Loucy (cell line): Measurements from ENCODE around the gene NOC2L.

Experiments used
- H2AFZ ChIP-seq: fragments of 200-600 bp; sonication (generic); 2 replicates; pipeline ENCODE4 v1.6.0; 2016; ENCODE audit warnings: antibody characterized with exemption, mild to moderate bottlenecking, low read length, moderate library complexity
- H3F3A ChIP-seq: fragments of 200-600 bp; 2 replicates; pipeline ENCODE4 v1.6.0; 2016; ENCODE audit warnings: antibody characterized with exemption, low read depth, mild to moderate bottlenecking
- H3K27me3 ChIP-seq: fragments of 200-600 bp; sonication (generic); 2 replicates; pipeline ENCODE4 v1.6.1; 2014; ENCODE audit warnings: low read length, mild to moderate bottlenecking; ENCODE audit not compliant: insufficient read depth, poor library complexity, severe bottlenecking
- H3K36me3 ChIP-seq: fragments of 200-600 bp; sonication (generic); 2 replicates; pipeline ENCODE4 v1.6.1; 2016; ENCODE audit warnings: low read length; ENCODE audit not compliant: insufficient read depth
- H3K4me1 ChIP-seq: fragments of 200-600 bp; sonication (generic); 2 replicates; pipeline ENCODE4 v1.5.1; 2014; ENCODE audit warnings: low read length, mild to moderate bottlenecking; ENCODE audit not compliant: insufficient read depth, poor library complexity, severe bottlenecking
- H3K4me2 ChIP-seq: fragments of 200-600 bp; sonication (generic); 2 replicates; pipeline ENCODE4 v1.6.0; 2014; ENCODE audit warnings: antibody characterized with exemption, low read length, low read depth, mild to moderate bottlenecking; ENCODE audit not compliant: poor library complexity, severe bottlenecking
- H3K4me3 ChIP-seq: fragments of 200-600 bp; sonication (generic); 2 replicates; pipeline ENCODE4 v1.5.1; 2014; ENCODE audit warnings: low read length, mild to moderate bottlenecking, mixed read lengths; ENCODE audit not compliant: poor library complexity, severe bottlenecking
- H3K79me2 ChIP-seq: fragments of 200-600 bp; sonication (generic); 2 replicates; pipeline ENCODE4 v1.6.1; 2014; ENCODE audit warnings: low read length; ENCODE audit not compliant: insufficient read depth
- H3K9ac ChIP-seq: fragments of 200-600 bp; sonication (generic); 2 replicates; pipeline ENCODE4 v1.6.0; 2014; ENCODE audit warnings: mild to moderate bottlenecking, low read depth, low read length, moderate library complexity; ENCODE audit not compliant: poor library complexity, severe bottlenecking
- H3K9me2 ChIP-seq: fragments of 200-600 bp; sonication (generic); replicated peaks from 2 replicates; pipeline ENCODE4 v1.6.1; 2016; ENCODE audit warnings: low read depth, low read length, mixed read lengths
- H3K9me3 ChIP-seq: fragments of 200-600 bp; sonication (generic); 2 replicates; pipeline ENCODE4 v1.6.1; 2014; ENCODE audit warnings: mild to moderate bottlenecking, antibody characterized with exemption, low read length, low read depth; ENCODE audit not compliant: insufficient read depth
- H4K20me1 ChIP-seq: fragments of 200-600 bp; sonication (generic); 2 replicates; pipeline ENCODE4 v1.6.0; 2014; ENCODE audit warnings: antibody characterized with exemption, low read length, mild to moderate bottlenecking; ENCODE audit not compliant: insufficient read depth, poor library complexity, severe bottlenecking
- EZH2phosphoT487 ChIP-seq: fragments of 200-600 bp; IDR thresholded peaks from 2 replicates; pipeline ENCODE4 v1.6.1; 2018; ENCODE audit warnings: antibody characterized with exemption, mild to moderate bottlenecking, moderate library complexity, borderline replicate concordance
- TF ChIP-seq, protein P1 (sequence below): fragments of 200-600 bp; sonication (generic); conservative IDR thresholded peaks from 2 replicates; pipeline ENCODE4 v1.5.1; 2014; ENCODE audit warnings: mild to moderate bottlenecking, antibody characterized with exemption, low read length

The NOC2L gene

DNA sequence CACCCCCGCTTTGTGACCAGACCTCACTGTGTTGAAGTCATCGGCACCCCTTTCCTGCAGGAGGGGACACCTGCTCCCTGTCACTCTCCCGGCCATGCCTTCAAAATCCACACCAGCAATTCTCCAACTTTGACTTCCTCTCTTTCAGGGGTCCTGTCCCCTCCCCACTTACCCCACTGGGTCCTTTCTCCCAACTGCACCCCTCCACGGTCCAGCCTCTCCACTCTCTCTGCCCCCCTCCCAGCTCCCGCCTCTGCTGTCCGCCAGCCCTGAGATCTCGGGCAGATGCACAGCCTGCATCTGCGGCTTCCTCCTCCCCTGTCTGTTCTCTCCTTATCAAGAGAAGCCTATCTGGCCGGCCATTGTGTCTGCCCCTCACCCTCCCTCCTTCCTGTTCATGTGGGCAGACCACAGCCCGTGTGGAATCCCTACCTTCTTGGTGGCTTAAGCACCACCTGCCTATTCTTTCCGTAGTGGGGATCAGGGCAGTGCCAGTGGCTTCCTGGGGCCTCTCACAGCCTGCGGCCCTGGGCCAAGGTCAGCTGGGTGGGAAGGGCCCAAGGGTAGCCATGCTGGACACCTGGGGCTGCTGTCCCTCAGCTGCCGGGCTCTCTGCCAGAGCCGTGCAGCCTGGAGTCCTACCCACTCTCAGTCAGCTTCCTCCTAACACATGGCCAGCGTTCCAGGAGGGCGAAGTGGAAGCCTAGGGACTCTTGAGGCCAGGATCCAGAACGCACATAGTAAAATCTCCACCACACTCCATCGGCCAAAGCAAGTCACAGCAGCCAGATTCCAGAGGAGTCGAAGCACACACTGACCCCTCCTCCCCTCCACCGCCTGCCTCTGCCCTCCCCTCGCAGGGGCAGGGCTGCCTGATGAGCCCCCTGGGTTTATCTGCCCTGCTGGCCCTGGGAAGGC is 46.0 kb upstream of the NOC2L start:
- Histone ChIP-seq H3K27me3 (no peaks in the 10 kb centered on the region), H2AFZ (peak overlapping the region; percentile 3; the same call in 1 of the 2 replicates), H3K4me3 (peak overlapping the region; percentile 62), H3K36me3 (no peaks in the 10 kb centered on the region), H3K4me2 (peak overlapping the region; percentile 86), H3K79me2 (peaks cover 19% of the 10 kb centered on the region; the same call in 1 of the 2 replicates), H3K9me3 (no peaks in the 10 kb centered on the region), H4K20me1 (no peaks in the 10 kb centered on the region), H3K9me2 (no peaks in the 10 kb centered on the region), H3F3A (no peaks in the 10 kb centered on the region), H3K4me1 (peaks cover 52% of the 10 kb centered on the region), H3K9ac (peak overlapping the region; percentile 66)
- no peak for TF ChIP-seq EZH2phosphoT487
- TF ChIP-seq, protein P1, sequence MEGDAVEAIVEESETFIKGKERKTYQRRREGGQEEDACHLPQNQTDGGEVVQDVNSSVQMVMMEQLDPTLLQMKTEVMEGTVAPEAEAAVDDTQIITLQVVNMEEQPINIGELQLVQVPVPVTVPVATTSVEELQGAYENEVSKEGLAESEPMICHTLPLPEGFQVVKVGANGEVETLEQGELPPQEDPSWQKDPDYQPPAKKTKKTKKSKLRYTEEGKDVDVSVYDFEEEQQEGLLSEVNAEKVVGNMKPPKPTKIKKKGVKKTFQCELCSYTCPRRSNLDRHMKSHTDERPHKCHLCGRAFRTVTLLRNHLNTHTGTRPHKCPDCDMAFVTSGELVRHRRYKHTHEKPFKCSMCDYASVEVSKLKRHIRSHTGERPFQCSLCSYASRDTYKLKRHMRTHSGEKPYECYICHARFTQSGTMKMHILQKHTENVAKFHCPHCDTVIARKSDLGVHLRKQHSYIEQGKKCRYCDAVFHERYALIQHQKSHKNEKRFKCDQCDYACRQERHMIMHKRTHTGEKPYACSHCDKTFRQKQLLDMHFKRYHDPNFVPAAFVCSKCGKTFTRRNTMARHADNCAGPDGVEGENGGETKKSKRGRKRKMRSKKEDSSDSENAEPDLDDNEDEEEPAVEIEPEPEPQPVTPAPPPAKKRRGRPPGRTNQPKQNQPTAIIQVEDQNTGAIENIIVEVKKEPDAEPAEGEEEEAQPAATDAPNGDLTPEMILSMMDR: no peak

DNA sequence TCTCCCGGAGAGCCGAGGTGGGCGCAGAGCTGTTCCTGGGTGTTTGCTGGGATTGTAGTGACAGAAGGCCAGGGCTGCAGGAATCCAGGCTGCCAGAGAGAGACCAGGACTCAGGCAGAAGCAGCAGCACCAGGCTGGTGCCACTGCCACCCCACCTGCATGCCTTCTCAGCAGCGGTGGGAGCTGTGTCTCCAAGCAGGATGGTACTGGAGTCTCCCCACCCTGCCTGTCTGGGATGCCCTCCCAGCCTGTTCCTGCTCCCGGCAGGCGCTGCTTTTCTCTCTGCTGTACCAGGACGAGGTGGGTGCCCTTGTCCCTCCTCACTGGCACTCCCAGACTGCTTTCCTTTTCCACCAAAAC is 45.3 kb upstream of the NOC2L start:
- Histone ChIP-seq H3K9ac (peak overlapping the region; percentile 66), H3K36me3 (no peaks in the 10 kb centered on the region), H2AFZ (no peak overlapping the region), H3K9me3 (no peaks in the 10 kb centered on the region), H3F3A (no peaks in the 10 kb centered on the region), H4K20me1 (no peaks in the 10 kb centered on the region), H3K27me3 (no peaks in the 10 kb centered on the region), H3K9me2 (no peaks in the 10 kb centered on the region), H3K4me3 (peak overlapping the region; percentile 62), H3K4me1 (peaks cover 52% of the 10 kb centered on the region), H3K4me2 (peak overlapping the region; percentile 86), H3K79me2 (peaks cover 19% of the 10 kb centered on the region; the same call in 1 of the 2 replicates)
- TF ChIP-seq, protein P1: no peak
- TF ChIP-seq EZH2phosphoT487: no peak

DNA sequence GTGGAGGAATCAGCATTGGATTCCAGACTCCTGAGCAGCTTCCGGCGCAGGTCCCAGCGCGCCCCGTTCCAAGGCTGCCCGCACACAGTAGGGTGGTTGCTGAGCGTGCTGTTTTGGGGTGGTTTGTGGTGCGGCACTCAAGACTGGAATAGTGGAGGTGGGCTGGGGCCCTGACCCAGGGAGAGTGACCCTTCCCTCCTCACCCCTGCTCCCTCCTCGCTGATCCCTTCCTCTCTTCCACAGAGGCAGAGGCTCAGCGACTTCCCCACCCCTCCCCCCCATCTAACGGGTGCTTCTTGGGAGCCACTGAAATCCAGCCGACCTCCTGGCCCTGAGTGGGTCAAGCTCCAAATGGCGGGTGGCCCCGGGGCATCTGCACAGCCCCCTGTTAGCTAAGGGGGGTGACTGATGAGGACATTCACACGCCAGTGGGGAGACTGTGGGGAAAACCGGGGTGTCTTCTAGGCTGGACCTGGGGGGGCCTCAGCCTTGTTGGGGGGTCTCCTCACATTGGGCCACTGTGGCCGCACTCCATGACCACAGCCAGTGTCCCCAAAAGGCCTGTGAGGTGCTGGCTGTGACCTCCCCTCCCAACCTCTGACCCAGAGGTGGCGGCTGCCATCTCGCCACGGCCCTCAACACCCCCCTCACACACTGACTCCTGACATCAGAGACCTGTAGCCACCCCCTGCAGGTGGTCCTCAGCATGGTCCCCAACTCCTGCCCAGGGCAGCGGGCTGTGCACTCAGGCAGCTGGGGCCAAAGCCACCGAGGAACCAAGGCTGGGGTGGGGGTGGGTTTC is 44.8 kb upstream of the NOC2L start:
- no peaks in the 10 kb centered on the region for H4K20me1 ChIP-seq
- no peaks in the 10 kb centered on the region for H3K36me3 ChIP-seq
- no peak overlapping the region for H2AFZ ChIP-seq
- no peaks in the 10 kb centered on the region for H3K9me3 ChIP-seq
- peaks cover 19% of the 10 kb centered on the region; the same call in 1 of the 2 replicates for H3K79me2 ChIP-seq
- H3F3A ChIP-seq: no peaks in the 10 kb centered on the region
- no peaks in the 10 kb centered on the region for H3K27me3 ChIP-seq
- TF ChIP-seq EZH2phosphoT487: no peak
- TF ChIP-seq, protein P1: no peak
- peaks cover 52% of the 10 kb centered on the region for H3K4me1 ChIP-seq
- peak overlapping the region; percentile 86 for H3K4me2 ChIP-seq
- H3K9ac ChIP-seq: peak overlapping the region; percentile 66
- peak overlapping the region; percentile 62 for H3K4me3 ChIP-seq
- H3K9me2 ChIP-seq: no peaks in the 10 kb centered on the region
